ENCODE results near the gene P2RX6.

DNA sequence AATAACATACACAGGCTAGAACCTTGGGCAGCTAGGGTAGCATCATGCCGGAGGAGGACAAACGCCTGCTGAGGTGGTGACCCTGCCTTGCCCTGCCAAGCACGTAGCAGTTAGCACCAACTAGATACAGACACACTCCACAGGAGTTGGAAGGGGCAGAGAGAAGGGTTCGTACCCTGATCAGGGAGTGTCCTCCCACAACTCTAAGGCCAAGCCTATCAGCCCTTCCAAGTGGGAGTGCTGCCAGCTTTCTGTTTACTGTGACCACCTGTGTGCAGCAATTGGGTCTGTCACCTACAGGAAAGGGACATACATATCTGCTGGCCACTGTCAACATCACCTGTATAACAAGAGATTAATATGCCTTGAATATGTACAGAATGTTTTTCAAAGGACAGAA is 11.2 kb upstream of the P2RX6 start:
- TF ChIP-seq, protein P1, sequence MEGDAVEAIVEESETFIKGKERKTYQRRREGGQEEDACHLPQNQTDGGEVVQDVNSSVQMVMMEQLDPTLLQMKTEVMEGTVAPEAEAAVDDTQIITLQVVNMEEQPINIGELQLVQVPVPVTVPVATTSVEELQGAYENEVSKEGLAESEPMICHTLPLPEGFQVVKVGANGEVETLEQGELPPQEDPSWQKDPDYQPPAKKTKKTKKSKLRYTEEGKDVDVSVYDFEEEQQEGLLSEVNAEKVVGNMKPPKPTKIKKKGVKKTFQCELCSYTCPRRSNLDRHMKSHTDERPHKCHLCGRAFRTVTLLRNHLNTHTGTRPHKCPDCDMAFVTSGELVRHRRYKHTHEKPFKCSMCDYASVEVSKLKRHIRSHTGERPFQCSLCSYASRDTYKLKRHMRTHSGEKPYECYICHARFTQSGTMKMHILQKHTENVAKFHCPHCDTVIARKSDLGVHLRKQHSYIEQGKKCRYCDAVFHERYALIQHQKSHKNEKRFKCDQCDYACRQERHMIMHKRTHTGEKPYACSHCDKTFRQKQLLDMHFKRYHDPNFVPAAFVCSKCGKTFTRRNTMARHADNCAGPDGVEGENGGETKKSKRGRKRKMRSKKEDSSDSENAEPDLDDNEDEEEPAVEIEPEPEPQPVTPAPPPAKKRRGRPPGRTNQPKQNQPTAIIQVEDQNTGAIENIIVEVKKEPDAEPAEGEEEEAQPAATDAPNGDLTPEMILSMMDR (IDR thresholded peaks at IDR 0.05; ENCODE audit: low read depth, low read length, missing input control) = no peak
- TF ChIP-seq TAF1 (conservative IDR thresholded peaks at IDR 0.05) (no peak), SP1 (IDR thresholded peaks at IDR 0.05) (no peak), YY1 (IDR thresholded peaks at IDR 0.05) (no peak), EGR1 (IDR thresholded peaks at IDR 0.05; ENCODE audit: low read depth in 2 of 2) (no peak)
- TF ChIP-seq, protein P2, sequence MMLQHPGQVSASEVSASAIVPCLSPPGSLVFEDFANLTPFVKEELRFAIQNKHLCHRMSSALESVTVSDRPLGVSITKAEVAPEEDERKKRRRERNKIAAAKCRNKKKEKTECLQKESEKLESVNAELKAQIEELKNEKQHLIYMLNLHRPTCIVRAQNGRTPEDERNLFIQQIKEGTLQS (IDR thresholded peaks at IDR 0.05) = no peak
- TF ChIP-seq, protein P3, sequence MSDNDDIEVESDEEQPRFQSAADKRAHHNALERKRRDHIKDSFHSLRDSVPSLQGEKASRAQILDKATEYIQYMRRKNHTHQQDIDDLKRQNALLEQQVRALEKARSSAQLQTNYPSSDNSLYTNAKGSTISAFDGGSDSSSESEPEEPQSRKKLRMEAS (IDR thresholded peaks at IDR 0.05) = no peak
- TF ChIP-seq, protein P4, sequence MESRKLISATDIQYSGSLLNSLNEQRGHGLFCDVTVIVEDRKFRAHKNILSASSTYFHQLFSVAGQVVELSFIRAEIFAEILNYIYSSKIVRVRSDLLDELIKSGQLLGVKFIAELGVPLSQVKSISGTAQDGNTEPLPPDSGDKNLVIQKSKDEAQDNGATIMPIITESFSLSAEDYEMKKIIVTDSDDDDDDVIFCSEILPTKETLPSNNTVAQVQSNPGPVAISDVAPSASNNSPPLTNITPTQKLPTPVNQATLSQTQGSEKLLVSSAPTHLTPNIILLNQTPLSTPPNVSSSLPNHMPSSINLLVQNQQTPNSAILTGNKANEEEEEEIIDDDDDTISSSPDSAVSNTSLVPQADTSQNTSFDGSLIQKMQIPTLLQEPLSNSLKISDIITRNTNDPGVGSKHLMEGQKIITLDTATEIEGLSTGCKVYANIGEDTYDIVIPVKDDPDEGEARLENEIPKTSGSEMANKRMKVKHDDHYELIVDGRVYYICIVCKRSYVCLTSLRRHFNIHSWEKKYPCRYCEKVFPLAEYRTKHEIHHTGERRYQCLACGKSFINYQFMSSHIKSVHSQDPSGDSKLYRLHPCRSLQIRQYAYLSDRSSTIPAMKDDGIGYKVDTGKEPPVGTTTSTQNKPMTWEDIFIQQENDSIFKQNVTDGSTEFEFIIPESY (IDR thresholded peaks at IDR 0.05) = no peak
- TF ChIP-seq, protein P5, sequence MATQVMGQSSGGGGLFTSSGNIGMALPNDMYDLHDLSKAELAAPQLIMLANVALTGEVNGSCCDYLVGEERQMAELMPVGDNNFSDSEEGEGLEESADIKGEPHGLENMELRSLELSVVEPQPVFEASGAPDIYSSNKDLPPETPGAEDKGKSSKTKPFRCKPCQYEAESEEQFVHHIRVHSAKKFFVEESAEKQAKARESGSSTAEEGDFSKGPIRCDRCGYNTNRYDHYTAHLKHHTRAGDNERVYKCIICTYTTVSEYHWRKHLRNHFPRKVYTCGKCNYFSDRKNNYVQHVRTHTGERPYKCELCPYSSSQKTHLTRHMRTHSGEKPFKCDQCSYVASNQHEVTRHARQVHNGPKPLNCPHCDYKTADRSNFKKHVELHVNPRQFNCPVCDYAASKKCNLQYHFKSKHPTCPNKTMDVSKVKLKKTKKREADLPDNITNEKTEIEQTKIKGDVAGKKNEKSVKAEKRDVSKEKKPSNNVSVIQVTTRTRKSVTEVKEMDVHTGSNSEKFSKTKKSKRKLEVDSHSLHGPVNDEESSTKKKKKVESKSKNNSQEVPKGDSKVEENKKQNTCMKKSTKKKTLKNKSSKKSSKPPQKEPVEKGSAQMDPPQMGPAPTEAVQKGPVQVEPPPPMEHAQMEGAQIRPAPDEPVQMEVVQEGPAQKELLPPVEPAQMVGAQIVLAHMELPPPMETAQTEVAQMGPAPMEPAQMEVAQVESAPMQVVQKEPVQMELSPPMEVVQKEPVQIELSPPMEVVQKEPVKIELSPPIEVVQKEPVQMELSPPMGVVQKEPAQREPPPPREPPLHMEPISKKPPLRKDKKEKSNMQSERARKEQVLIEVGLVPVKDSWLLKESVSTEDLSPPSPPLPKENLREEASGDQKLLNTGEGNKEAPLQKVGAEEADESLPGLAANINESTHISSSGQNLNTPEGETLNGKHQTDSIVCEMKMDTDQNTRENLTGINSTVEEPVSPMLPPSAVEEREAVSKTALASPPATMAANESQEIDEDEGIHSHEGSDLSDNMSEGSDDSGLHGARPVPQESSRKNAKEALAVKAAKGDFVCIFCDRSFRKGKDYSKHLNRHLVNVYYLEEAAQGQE (IDR thresholded peaks at IDR 0.05) = no peak
